ENCODE data around the gene AMIGO2. TPM values are rescaled to one million over a fixed set of nuclear protein-coding genes. Genes with fewer than 3 reads are reported as not detected.

AMIGO2 gene
- total RNA-seq, 4 donors from 2014 or later = 2.5 to 4.8 (median 3.0) TPM

DNA sequence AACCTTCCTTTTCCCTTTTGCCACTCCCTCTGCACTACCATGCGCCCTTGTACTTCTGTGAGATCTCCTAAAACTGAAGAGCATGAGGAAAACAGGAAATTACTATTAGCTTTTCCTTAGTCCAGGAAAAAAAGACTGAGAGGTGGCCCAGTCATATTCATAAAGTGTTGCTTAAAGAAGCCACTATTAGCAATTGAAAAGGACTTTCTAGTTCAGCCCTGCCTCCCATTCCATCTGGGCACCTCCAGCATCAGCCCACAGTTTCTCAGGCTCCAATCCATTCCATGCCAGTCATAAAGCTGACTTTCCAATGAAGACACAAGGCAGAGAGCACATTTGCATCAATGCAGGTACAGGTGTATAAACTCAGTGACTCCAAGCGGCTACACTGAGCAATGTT is 19.9 kb upstream of the AMIGO2 start:
- WGBS, 2 donors = 51 to 76% methylated on average over 2 of the region's 2 CpGs
- DNase-seq = no peak
- Histone ChIP-seq H3K9me3 (no peaks in the 10 kb centered on the region), H3K27me3 (no peaks in the 10 kb centered on the region), H3K4me1 (peaks cover 0 to 9% of the 10 kb centered on the region in 2 donors), H3K4me3 (replicated peaks in 1 of 3) (no peak overlapping the region), H3K27ac (no peak overlapping the region), H3K36me3 (no peaks in the 10 kb centered on the region)
- intact Hi-C loops (cut with DNase I) = no loop called here
- TF ChIP-seq POLR2A (IDR thresholded peaks at IDR 0.05) (no peak), CTCF (IDR thresholded peaks at IDR 0.05) (no peak)

DNA sequence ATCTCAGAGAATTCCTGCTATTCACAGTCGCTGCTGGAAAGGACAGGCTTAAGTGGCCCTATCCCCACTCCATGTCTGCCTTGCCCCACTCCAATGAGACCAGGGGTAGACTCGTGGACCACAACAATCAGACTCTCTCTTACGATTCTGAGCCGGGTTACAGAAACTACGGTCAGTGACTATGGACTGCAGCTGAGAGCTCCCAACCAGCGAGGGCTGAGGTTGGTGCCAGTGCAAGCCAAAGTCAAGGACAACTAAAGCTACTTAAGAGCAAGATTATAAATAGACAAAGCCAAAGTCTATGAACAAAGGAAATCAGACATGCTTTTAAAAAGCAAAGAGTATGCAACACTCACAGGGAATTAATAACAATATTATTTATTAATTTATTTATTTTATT is 18.3 kb upstream of the AMIGO2 start:
- TF ChIP-seq POLR2A (IDR thresholded peaks at IDR 0.05) (no peak), CTCF (IDR thresholded peaks at IDR 0.05) (no peak)
- Histone ChIP-seq H3K36me3 (no peaks in the 10 kb centered on the region), H3K9me3 (no peaks in the 10 kb centered on the region), H3K4me3 (replicated peaks in 1 of 3) (no peak overlapping the region), H3K27ac (no peak overlapping the region), H3K27me3 (no peaks in the 10 kb centered on the region), H3K4me1 (peaks cover 0 to 9% of the 10 kb centered on the region in 2 donors)
- DNase-seq = no peak
- 67 to 76% methylated on average over 6 of the region's 6 CpGs for WGBS, 2 donors
- intact Hi-C loops (cut with DNase I) = no loop called here

- WGBS, 2 donors = 62 to 63% methylated on average over 7 of the region's 7 CpGs
- no peak overlapping the region for H3K27ac ChIP-seq
- no peaks in the 10 kb centered on the region for H3K9me3 ChIP-seq
- no peaks in the 10 kb centered on the region for H3K36me3 ChIP-seq
- no peak overlapping the region for H3K4me3 ChIP-seq (replicated peaks in 1 of 3)
- peaks cover 0 to 9% of the 10 kb centered on the region in 2 donors for H3K4me1 ChIP-seq
- TF ChIP-seq POLR2A (IDR thresholded peaks at IDR 0.05) = no peak
- TF ChIP-seq CTCF (IDR thresholded peaks at IDR 0.05) = no peak
- H3K27me3 ChIP-seq = no peaks in the 10 kb centered on the region
- intact Hi-C loops (cut with DNase I) = no loop called here
- DNase-seq = no peak
Measured at GRCh38 chr12:47097276-47097896, 17.6 kb upstream of the AMIGO2 start.

DNA sequence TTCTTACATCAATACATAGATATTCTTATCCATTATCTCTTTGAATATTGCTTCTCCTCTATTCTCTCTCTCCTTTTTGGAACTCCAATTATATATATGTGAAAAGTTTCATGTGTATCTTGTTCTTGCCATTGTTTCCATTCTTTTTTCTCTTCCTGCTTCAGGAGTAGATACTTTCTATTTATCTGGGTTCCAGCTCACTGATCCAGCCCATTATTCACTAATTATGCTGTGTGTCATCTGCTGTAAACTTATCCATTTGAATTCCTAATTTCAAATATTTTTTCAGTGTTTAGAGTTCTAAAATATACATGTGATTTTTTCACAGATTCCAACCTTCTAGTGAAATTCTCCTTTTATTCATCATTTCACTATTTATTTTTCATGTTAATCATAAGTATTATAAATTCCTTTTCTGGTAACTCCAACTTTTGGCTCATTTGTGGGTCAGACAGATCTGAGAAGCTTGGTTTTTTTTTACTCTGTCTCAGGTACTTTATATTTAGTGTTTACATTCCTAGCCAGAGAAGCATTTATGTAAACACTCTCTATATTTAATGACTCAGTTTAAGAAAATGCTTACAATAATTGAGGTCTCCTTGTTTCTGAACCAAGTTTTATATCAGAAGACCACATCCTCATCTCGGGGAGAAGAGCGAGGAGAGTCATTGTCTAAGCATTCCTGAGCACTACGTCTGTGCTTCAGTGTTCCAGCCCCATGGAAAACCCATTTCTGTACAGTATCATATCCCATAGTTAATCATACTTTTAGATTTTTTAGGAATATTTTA is 15.9 kb upstream of the AMIGO2 start:
- no peaks in the 10 kb centered on the region for H3K36me3 ChIP-seq
- no peak overlapping the region for H3K4me3 ChIP-seq (replicated peaks in 1 of 3)
- no peak for TF ChIP-seq CTCF (IDR thresholded peaks at IDR 0.05)
- TF ChIP-seq POLR2A (IDR thresholded peaks at IDR 0.05) = no peak
- no peaks in the 10 kb centered on the region for H3K9me3 ChIP-seq
- intact Hi-C loops (cut with DNase I) = no loop called here
- no peaks in the 10 kb centered on the region for H3K27me3 ChIP-seq
- DNase-seq = no peak
- no peak overlapping the region for H3K27ac ChIP-seq
- WGBS, 2 donors = 82 to 96% methylated on average over 3 of the region's 3 CpGs
- H3K4me1 ChIP-seq = peaks cover 0 to 9% of the 10 kb centered on the region in 2 donors

DNA sequence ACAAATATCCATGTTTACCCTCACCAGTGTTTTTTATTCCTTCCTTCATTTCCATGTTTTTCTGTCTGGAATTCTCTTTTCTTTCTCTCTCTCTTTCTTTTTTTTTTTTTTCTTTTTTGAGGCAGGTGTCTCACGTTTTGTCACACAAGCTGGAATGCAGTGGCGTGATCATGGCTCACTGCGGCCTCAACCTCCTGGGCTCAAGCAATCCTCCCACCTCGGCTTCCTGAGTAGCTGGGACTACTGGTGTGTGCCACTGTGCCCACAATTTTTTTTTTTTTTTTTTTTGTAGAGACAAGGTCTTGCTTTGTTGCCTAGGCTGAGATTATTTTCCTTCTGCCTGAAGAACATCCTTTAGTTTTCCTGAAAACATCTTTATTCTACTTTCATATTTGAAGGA is 15.0 kb upstream of the AMIGO2 start:
- H3K9me3 ChIP-seq = no peaks in the 10 kb centered on the region
- DNase-seq = no peak
- peaks cover 0 to 9% of the 10 kb centered on the region in 2 donors for H3K4me1 ChIP-seq
- no peaks in the 10 kb centered on the region for H3K27me3 ChIP-seq
- no peaks in the 10 kb centered on the region for H3K36me3 ChIP-seq
- WGBS, 2 donors = 81 to 94% methylated on average over 4 of the region's 4 CpGs
- H3K4me3 ChIP-seq (replicated peaks in 1 of 3) = no peak overlapping the region
- H3K27ac ChIP-seq = no peak overlapping the region
- TF ChIP-seq POLR2A (IDR thresholded peaks at IDR 0.05) (no peak), CTCF (IDR thresholded peaks at IDR 0.05) (no peak)
- intact Hi-C loops (cut with DNase I) = no loop called here
